Epithelial cell of esophagus (primary cell): ENCODE results near the gene CCDC9B.

ENCODE experiments used
- DNase-seq: peaks from one replicate; pipeline ENCODE4 v3.0.0; 2010; ENCODE audit warnings: low read depth
- H3K4me3 ChIP-seq: 2 replicates; pipeline ENCODE4 v1.5.1; 2011; ENCODE audit warnings: mild to moderate bottlenecking, low read length, control low read depth
- CTCF ChIP-seq: IDR thresholded peaks from 2 replicates; pipeline ENCODE4 v1.5.1; 2011; ENCODE audit warnings: low read depth, mild to moderate bottlenecking, low read length, control low read depth, inconsistent platforms; ENCODE audit not compliant: insufficient read depth; ENCODE audit errors: missing control alignments

Gene CCDC9B

GRCh38 chr15:40349163-40349562 lies 8.4 kb upstream of the CCDC9B start:
- no peak overlapping the region for H3K4me3 ChIP-seq
- TF ChIP-seq CTCF: no peak
- DNase-seq: no peak

GRCh38 chr15:40348474-40348870 lies 7.7 kb upstream of the CCDC9B start:
- no peak for DNase-seq
- TF ChIP-seq CTCF: no peak
- no peak overlapping the region for H3K4me3 ChIP-seq

DNA sequence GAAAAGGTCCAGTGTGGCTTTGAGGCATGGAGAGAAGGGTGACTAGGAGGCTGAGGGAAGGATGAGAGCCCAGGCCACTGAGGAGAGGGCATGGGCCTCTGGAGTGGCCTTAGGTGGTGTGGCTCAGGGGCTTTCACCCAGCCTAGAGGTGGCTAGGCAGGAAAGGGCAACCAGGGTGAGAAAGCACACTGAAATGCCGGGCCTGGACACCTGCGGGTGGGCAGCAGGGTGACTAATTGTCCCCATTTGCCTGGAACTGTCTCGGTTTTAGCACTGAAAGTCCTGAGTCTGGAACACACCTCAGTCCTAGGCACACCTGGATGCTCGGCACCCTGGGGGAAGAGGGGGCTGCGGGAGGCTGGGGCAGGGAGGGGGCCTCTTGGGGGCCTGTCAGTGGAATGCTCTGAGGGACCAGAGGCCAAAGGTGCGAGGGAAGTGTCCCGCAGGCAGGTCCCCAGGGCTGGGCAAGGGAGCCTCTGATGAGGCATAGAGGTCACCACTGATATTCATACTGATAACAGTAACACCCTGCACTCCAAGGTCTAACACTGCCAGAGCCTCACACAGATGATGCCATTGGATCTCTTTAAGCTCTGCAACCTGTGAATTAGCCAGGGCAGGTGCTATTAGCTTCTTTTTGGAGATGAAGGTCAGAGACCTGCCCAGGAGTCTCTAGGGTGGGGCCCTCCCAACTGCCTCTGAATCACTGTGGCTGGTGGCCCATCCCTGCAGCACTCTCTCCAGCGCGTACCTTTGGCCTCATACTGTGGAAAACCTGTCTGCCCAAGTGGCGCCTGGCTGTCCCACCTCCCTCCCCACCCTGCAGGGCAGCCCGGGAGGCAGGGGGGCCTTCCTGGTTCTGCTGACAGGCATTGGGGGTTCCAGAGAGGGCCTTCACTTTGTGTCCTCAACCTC lies 7.1 kb upstream of the CCDC9B start:
- no peak for DNase-seq
- TF ChIP-seq CTCF: no peak
- H3K4me3 ChIP-seq: no peak overlapping the region

DNA sequence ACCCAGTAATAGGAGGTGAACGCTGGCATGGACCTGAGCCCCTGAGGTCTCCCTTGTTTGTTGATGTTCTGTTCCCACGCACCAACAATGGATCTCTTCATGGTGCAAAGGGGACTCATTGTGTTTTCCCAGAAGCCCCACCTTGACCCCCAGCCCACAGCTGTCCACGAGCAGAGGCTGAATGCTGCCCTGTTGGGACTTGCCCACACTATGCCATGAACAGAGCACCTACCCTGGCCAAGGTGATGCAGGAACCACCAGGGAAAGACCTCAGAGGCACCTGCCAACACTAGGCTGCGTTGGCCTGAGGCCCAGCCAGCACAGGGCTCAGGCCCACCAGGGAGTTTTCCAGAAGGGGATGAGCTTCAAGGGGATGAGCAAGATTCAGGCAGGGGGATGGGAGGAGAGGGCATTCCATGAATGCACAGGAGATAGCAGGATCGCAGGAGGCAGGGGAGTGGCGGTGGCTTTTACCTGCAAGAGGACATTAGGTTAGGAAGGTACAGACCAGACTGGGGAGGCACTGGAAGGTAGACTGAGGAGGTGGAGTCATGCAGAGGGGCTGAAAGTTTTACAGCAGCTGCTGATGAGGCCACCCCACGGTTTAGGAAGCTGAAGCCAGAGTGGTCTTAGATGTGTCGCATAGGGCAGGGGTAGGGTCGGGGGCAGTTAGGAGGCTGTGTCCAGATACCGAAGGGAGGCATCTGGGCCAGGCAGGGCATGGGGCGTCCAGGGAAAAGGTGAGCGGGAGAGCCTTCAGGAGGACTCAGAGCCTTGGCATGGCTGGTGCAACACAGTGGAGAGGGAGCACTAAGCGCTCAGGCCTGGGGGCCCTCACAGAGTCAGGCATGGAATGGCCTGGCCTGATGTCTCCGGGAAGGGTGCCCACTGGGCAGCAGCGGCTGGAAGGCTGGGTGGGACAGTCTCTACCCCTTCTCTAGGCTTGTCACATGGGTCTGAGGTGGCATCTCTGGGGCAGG lies 6.1 kb upstream of the CCDC9B start:
- no peak for TF ChIP-seq CTCF
- no peak for DNase-seq

DNA sequence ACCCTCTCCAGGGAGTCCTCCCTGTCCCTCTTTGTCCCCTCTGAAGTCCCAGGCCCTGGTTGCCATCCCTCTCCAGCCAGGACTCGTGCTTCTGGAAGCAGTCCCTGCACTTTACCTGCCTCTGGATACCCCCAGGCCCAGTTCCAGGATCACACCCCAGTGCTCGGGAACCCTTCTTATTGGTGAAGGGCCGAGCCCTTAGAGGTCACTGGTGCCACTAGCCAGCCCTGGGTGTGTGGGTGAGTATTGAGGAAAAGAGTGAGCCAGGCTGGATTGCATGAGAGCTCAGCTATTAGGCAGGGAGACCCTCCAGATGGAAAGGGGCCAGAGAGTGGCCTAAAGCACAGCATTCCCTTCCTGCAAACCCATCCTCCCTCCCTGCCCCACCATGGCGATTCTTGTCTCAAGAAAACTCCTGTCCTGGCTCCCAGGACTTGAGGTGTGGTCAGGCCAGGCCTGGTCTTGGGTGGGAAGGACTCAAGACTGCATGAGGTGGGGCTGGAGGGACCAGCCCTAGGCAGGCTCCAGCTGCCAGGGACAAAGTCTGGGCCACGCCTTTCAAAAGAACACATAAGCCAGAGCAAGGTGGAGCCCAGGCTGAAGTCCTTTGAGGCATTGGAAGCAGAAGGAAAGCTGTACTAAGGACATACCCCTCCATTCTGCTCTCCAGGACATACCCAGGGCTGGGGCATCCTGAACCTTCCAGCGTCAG lies 5.3 kb upstream of the CCDC9B start:
- no peak for DNase-seq
- H3K4me3 ChIP-seq: no peak overlapping the region
- no peak for TF ChIP-seq CTCF

More for the DNA sequence above, 6.1 kb upstream of the CCDC9B start:
- H3K4me3 ChIP-seq: no peak overlapping the region

DNA sequence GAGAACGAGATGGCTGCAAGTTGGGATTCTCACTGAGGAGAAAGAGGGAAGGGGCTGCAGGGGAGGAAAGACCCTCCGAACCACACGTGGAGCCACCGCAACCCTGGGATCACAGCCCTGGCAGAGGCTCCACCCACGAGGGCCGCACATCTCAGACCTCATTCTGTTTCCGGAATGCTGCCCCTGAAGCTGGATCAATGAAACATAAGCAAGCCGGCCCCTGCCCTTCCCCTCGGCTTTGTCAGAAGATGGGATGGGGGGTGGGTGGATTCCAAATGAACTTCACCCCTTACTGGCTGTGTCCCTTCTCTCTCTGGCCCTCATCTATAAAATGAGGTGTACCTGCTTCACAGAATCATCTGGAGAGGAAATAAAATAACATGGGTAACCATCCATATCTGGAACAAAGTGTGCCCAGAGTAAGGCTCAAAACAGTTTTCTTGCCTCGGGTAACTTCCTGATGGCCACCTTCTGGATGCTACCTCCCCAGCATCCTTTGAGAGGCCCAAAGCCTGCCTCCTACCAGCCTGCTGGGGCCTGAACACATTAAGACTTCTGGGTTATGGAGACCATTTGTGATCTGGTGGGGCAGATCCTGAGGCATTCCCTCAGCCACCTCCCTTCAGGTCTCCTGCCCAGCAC lies 4.6 kb upstream of the CCDC9B start:
- TF ChIP-seq CTCF: no peak
- DNase-seq: no peak
- no peak overlapping the region for H3K4me3 ChIP-seq
